ENCODE measurements around the gene OR11L1.

OR11L1 gene

GRCh38 chr1:247857985-247858619 is 16.4 kb upstream of the OR11L1 start:
- Histone ChIP-seq H3K9ac (ENCODE audit: low read length) (no peak overlapping the region), H3F3A (ENCODE audit: insufficient read depth, low read length) (no peaks in the 10 kb centered on the region), H3K27ac (ENCODE audit: low read depth, low read length, poor library complexity, severe bottlenecking) (no peak overlapping the region), H3K9me2 (ENCODE audit: low read depth, low read length) (no peaks in the 10 kb centered on the region), H3K27me3 (ENCODE audit: insufficient read depth, low read length) (no peaks in the 10 kb centered on the region), H3K36me3 (ENCODE audit: insufficient read depth, low read length) (no peaks in the 10 kb centered on the region), H3K4me2 (ENCODE audit: low read length) (no peak overlapping the region), H3K4me1 (ENCODE audit: insufficient read depth, low read length, severe bottlenecking) (no peaks in the 10 kb centered on the region), H2AFZ (ENCODE audit: low read length) (no peak overlapping the region), H3K9me3 (ENCODE audit: low read length) (no peaks in the 10 kb centered on the region), H4K20me1 (ENCODE audit: insufficient read depth, low read length) (no peaks in the 10 kb centered on the region), H3K79me2 (ENCODE audit: insufficient read depth, low read length) (no peaks in the 10 kb centered on the region), H3K4me3 (ENCODE audit: low read depth, low read length, poor library complexity, severe bottlenecking) (no peak overlapping the region)
- TF ChIP-seq CTCF (IDR thresholded peaks at IDR 0.05; ENCODE audit: low read length) (no peak), EZH2 (IDR thresholded peaks at IDR 0.05; ENCODE audit: borderline replicate concordance, low read length) (no peak)

- Histone ChIP-seq H3K27me3 (ENCODE audit: insufficient read depth, low read length) (no peaks in the 10 kb centered on the region), H3K9me2 (ENCODE audit: low read depth, low read length) (no peaks in the 10 kb centered on the region), H3K9me3 (ENCODE audit: low read length) (no peaks in the 10 kb centered on the region), H3K9ac (ENCODE audit: low read length) (no peak within 1 kb of the TSS), H3F3A (ENCODE audit: insufficient read depth, low read length) (no peaks in the 10 kb centered on the region), H2AFZ (ENCODE audit: low read length) (no peak within 1 kb of the TSS), H4K20me1 (ENCODE audit: insufficient read depth, low read length) (no peaks in the 10 kb centered on the region), H3K36me3 (ENCODE audit: insufficient read depth, low read length) (no peaks in the 10 kb centered on the region), H3K4me2 (ENCODE audit: low read length) (no peak within 1 kb of the TSS), H3K79me2 (ENCODE audit: insufficient read depth, low read length) (no peaks in the 10 kb centered on the region), H3K4me1 (ENCODE audit: insufficient read depth, low read length, severe bottlenecking) (no peaks in the 10 kb centered on the region), H3K27ac (ENCODE audit: low read depth, low read length, poor library complexity, severe bottlenecking) (no peak within 1 kb of the TSS), H3K4me3 (ENCODE audit: low read depth, low read length, poor library complexity, severe bottlenecking) (no peak within 1 kb of the TSS)
- TF ChIP-seq EZH2 (IDR thresholded peaks at IDR 0.05; ENCODE audit: borderline replicate concordance, low read length) = no peak
Observed at GRCh38 chr1:247857069-247857984, 15.6 kb upstream of the OR11L1 start, which contains the start of gene TRIM58. Gene TRIM58 (plus strand): TSS chr1:247857187. CDS start chr1:247857247, 60 bp downstream.

- no peak for TF ChIP-seq EZH2 (IDR thresholded peaks at IDR 0.05; ENCODE audit: borderline replicate concordance, low read length)
- TF ChIP-seq CTCF (IDR thresholded peaks at IDR 0.05; ENCODE audit: low read length) = no peak
- Histone ChIP-seq H3K27ac (ENCODE audit: low read depth, low read length, poor library complexity, severe bottlenecking) (no peak overlapping the region), H3K79me2 (ENCODE audit: insufficient read depth, low read length) (no peaks in the 10 kb centered on the region), H3K9me2 (ENCODE audit: low read depth, low read length) (no peaks in the 10 kb centered on the region), H3K27me3 (ENCODE audit: insufficient read depth, low read length) (no peaks in the 10 kb centered on the region), H4K20me1 (ENCODE audit: insufficient read depth, low read length) (no peaks in the 10 kb centered on the region), H3F3A (ENCODE audit: insufficient read depth, low read length) (no peaks in the 10 kb centered on the region), H3K4me2 (ENCODE audit: low read length) (no peak overlapping the region), H3K9ac (ENCODE audit: low read length) (no peak overlapping the region), H2AFZ (ENCODE audit: low read length) (no peak overlapping the region), H3K9me3 (ENCODE audit: low read length) (no peaks in the 10 kb centered on the region), H3K4me3 (ENCODE audit: low read depth, low read length, poor library complexity, severe bottlenecking) (no peak overlapping the region), H3K36me3 (ENCODE audit: insufficient read depth, low read length) (no peaks in the 10 kb centered on the region), H3K4me1 (ENCODE audit: insufficient read depth, low read length, severe bottlenecking) (no peaks in the 10 kb centered on the region)
Observed at GRCh38 chr1:247855911-247856310, 14.2 kb upstream of the OR11L1 start.

Measured in OCI-LY1 (cell line).